GM21723 (cell line): ENCODE data around the gene PRDM1.

Experiments used
- ATAC-seq: cut with Tn5 transposase; IDR thresholded peaks from one replicate; pipeline ENCODE4 v1.9.1; 2021; ENCODE audit warnings: mild to moderate bottlenecking, moderate library complexity; ENCODE audit not compliant: unreplicated experiment

PRDM1 gene

GRCh38 chr6:106113256-106113959 lies 27.3 kb downstream of the PRDM1 start:
- ATAC-seq: no peak

DNA sequence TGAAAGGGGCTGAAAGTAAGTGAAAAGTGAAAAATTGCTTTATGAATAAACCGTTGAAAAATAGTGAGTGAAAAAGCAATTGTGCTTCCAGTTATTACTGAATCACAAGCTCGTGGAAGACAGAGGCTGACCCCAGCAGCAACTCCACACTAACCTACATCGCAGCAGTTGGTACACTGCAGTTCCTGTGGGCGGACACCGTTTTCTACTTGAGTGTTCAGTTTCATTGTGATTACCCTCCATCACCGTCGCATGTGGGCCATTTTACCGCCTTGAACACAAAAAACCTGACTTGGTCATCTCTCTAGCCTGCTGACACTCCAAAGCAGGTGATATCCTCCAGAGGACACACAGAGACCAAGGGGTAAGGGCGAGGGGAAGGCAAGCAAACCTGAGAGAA lies 28.4 kb downstream of the PRDM1 start:
- ATAC-seq: peak; percentile 85

DNA sequence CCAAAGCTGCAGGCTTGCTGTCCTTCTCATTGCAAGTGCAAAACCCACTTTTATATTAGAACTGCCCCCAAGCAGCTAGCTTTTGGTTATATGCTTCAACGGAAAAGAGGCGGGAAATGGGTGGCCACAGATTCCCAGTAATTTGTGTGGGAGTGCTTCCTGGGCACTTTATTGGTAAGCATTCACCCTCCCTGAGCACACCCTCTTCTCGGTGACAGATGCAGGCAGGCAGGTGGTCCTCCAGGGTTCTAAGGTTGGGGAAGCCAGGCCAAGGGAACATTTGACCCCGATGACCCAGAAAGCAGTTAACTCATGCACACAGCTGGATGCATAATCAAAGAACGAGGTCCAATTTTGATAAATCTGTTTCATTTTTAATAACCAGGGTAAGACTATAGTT lies 29.1 kb downstream of the PRDM1 start:
- ATAC-seq: no peak

DNA sequence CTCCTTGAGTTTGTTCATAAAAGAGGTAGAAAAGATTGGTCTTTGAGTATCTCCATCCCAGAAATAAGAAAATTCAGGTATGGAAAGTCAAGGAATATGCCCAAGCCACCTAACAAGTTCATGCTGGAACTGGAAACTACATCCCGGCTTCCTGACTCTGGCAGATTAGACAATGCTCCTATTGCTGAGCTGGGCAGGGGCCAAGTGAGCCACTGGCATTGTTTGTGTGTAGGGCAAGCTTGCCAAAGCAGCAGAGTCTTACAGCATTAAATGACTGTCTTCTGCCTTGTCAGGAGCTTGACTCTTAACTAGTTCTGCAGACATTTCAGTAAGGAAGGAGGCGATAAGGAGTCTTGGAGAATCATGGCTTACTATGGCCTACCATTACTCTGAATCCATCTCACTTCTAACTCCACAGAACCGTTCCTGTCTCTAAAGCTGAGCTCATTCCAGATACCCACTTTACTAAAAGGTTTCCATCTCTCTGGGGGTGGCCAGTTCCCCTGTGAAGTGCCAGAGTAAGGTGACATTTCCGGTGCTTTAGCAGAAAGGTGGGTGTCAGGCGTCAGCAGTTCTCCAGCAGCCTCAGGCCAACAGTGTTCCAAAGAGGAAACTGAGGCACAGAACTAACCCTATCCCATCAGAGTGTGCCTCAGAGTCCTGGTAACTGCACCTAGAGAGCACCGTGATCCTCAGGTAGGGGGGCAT lies 30.1 kb downstream of the PRDM1 start:
- ATAC-seq: no peak

DNA sequence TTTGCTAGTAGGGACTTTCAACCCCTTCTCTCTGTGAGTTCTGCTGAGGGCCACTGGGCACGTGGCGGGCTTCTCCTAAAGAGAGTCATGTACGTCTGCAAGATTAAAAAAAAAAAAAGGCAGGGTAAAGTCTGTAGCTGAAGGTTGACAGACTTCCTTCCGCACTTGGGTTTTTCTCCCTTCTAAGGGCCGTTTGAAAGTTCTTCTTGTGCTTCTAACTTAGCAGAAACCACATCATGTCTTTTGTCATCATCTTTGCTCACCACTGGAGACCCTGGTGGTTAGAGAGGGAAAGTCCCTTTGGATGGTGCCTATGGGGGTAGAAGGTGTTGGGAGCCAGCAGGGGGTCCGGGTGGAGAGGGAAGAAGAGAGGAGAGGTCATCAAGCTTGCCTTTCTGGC lies 31.4 kb downstream of the PRDM1 start:
- ATAC-seq: peak; percentile 49

- no peak for ATAC-seq
These were observed 32.8 kb downstream of the PRDM1 start for GRCh38 chr6:106118835-106119431.

DNA sequence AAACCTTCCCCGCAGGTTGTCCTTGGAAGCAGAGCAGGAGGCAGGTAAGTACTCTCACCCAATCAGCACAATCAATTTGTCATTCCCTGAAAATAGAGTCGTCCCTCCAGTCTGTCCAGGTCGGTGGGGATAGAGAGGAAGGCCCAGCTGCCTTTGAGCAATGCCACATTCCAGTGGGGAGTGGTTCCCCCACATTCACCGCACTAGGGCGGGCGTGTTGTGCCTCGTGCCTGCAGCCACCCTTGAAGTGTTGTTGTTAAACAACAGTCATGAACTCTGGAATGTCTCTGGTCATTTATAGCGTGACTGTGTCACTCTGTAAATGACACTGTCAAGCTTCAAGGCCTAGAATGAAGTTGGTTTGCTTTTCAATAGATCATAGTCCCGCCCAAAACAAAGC lies 33.4 kb downstream of the PRDM1 start:
- ATAC-seq: no peak

DNA sequence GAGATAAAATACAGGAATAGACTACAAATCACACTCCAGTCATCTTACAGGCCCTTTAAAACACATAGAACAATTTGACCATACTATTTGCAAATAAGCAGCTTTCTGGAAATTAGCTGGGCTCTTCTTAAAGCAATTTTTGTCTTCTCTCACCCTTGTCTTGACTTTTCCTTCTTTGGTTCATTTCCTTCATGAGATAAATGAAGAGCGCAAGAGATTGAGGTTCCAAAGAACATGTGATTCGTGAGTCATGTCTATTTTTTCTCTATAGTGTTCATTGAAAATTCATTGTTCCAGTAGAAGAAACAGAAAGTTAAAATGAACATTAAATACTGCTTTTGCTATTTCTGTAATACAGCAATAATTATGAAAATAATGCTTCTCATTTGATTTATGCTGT lies 33.9 kb downstream of the PRDM1 start:
- ATAC-seq: no peak

DNA sequence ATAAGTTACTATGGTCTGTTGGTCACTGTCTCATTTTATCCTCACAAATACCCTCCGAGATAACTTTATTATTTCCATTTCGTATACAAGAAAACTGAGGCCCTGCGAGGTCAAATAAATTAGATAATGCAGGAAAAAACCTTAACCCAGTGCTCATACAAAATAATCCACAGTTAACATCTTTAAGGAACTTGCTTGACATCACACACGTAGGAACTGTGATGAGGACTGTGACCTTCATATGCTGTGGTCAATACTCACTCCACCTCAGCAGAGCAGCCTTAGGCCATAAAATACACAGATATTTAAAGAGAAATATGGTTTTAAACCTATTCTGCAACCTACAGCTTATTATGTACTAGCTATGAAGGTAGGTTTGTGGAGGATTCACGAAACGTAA lies 34.3 kb downstream of the PRDM1 start:
- ATAC-seq: no peak

- no peak for ATAC-seq
These were observed 36.3 kb downstream of the PRDM1 start for GRCh38 chr6:106122306-106122918.

- ATAC-seq: no peak
These were observed 37.0 kb downstream of the PRDM1 start for GRCh38 chr6:106122938-106123656.

GRCh38 chr6:106124015-106124414 lies 37.9 kb downstream of the PRDM1 start:
- ATAC-seq: no peak

DNA sequence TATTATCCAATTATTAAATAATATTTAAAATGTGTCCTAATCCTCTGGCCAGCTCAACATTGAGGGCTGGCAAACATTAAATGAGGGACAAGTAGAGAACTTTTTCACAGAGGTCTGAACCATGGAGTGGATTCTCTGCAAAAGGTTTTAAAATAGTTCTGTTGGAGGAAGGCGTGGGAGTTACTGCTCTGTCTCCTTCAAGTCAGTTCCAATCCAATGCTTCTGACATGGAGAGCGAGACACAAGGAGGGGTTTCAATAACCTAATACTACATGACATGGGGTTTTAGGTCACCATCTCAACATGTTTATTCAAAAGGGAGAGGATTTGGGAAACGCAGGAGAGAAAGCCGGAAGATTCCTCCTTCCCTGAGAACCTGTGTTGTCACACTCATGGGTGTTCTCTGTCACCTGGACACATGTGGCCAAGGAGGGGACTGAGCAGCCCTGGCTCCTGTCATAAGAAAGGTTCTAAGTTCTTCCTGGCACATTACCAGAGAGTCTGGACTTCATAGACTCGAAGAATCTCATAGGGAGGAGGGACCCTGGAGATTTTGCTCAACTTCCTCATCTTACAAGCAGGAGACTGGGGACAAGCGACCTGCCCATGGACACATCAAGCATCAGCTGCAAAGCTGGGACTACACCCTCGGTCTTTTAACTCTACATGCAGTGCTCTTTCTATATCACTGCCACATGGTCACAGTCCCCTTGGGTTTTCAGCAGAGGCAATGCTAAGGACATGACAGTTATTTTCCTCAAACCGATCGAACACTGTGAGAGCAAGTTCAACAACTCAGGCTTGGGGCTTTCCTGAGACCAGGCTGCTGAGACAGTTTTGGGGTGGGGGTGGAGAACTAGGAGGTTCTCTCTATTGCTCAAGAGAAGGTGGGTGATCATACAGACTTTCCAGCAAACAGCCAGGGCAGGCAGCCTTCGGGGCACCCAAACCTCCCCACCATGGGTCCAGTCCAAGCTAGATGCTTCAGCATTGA lies 38.6 kb downstream of the PRDM1 start:
- ATAC-seq: no peak

GRCh38 chr6:106125925-106126435 lies 39.8 kb downstream of the PRDM1 start:
- peak; percentile 59 for ATAC-seq

DNA sequence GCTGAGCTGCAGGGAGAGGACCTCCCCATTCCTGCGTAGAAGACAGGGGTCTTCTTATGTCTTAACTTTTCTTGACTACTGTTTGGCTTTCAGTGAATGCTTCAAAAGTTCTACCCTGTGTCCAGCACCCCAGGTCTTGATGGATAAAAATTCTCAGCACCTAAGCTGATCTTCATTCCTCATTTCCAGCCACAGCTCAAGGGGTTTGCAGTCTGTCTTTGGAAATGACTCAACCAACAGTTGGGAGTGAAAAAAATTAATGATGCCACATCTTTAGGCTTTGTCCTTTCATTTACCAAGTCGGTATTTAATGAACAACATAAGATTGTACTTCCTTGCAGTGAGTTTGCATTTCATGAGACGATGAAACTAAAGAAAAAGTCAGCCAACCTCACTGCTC lies 40.3 kb downstream of the PRDM1 start:
- no peak for ATAC-seq

- ATAC-seq: no peak
These were observed 43.0 kb downstream of the PRDM1 start for GRCh38 chr6:106128981-106129781.

DNA sequence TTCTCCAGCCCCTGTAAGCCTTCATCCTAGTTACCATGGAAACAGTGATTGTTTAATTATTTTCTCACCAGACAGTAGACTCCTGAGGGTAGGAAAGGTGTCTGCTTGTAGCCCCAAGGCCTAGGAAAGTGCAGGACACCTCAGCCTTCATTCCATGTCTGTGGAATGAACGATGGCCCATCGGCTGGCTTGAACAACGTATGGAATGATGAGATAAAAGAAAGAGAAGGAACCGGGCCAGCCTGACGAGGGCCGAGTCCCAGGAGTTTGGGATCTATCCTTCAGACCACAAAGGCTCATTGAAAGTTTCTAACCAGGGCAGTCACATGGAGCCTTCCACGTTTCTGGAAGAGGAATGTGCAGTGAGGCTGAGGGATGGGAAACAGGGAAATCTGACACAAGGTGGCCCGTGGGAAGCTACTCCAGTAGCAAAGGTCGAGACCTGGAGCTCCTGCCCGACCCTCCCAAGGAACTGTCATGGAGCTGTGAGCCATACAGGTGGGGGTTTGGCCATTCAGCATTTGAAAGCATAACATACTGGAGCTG lies 46.1 kb downstream of the PRDM1 start:
- ATAC-seq: no peak

DNA sequence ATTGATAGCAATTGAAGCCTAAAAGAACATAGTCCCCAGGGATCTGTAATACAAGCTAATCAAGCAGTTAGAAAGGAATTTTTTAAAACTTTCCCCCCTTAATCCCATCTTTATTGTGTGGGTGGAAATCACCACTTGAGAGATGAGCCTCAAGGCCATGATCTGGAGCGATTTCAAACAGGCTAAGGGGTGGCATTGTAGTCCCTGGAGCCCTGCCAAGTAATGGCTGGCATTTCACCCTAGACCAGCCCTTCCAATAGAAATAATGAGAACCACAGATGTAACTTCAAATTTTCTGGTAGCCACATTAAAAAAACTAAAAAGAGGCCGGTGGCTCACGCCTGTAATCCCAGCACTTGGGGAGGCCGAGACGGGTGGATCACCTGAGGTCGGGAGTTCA lies 46.9 kb downstream of the PRDM1 start:
- no peak for ATAC-seq
